ENCODE results near the gene THOC1. TPM values are rescaled to one million over a fixed set of nuclear protein-coding genes. Genes with fewer than 3 reads are reported as not detected.
A peak's percentile ranks its signal among the peaks of the same experiment; 100 is the strongest.

THOC1 gene
- total RNA-seq, 1 experiment from 2014 or later: 74.5 TPM

DNA sequence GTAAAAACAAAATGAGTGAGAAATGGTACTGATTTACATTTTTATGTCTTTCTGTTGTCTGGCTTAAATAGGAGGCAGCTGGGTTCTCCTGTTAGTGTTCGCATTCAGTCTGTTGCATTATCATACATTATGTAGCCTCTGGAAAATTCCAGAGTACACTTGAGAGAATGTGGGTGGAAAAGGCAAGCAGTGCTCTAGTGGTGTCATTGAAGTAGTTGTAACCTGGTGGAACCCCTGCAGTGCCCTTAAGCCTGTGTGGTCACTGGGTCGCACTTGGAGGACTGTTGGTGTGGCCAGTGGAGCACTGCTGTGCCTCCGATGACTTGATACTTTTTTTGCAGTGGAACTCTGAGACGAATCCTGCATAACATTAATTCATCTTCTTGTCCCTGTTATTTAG lies 57.1 kb downstream of the THOC1 start:
- H3K4me3 Mint-ChIP-seq: no peak overlapping the region
- no peaks in the 10 kb centered on the region; the same call in 1 of the 2 replicates for H3K4me1 ChIP-seq (ENCODE audit: insufficient read depth, low read length)
- H3K4ac ChIP-seq (ENCODE audit: low read depth, low read length): no peak overlapping the region
- TF ChIP-seq, protein P1, sequence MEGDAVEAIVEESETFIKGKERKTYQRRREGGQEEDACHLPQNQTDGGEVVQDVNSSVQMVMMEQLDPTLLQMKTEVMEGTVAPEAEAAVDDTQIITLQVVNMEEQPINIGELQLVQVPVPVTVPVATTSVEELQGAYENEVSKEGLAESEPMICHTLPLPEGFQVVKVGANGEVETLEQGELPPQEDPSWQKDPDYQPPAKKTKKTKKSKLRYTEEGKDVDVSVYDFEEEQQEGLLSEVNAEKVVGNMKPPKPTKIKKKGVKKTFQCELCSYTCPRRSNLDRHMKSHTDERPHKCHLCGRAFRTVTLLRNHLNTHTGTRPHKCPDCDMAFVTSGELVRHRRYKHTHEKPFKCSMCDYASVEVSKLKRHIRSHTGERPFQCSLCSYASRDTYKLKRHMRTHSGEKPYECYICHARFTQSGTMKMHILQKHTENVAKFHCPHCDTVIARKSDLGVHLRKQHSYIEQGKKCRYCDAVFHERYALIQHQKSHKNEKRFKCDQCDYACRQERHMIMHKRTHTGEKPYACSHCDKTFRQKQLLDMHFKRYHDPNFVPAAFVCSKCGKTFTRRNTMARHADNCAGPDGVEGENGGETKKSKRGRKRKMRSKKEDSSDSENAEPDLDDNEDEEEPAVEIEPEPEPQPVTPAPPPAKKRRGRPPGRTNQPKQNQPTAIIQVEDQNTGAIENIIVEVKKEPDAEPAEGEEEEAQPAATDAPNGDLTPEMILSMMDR (conservative IDR thresholded peaks at IDR 0.05): no peak
- H3K9me3 ChIP-seq (ENCODE audit: control insufficient read depth, low read depth, low read length): no peaks in the 10 kb centered on the region
- no peak overlapping the region for H2BK15ac ChIP-seq (ENCODE audit: low read depth, low read length)
- H2BK120ac ChIP-seq (ENCODE audit: low read depth, low read length, poor library complexity, severe bottlenecking): no peak overlapping the region
- no peak for DNase-seq
- no peaks in the 10 kb centered on the region for H3K27me3 Mint-ChIP-seq (ENCODE audit: low read depth)
- no peak overlapping the region for H4K8ac ChIP-seq (replicated peaks; ENCODE audit: insufficient read length, low read depth, low read length)
- H3T11ph ChIP-seq (ENCODE audit: low read length): no peak overlapping the region
- no peak overlapping the region for H3K27ac ChIP-seq (ENCODE audit: insufficient read length, low read depth, low read length)
- H3K9me3 Mint-ChIP-seq: no peaks in the 10 kb centered on the region
- H2BK20ac ChIP-seq (ENCODE audit: low read depth, low read length, poor library complexity, severe bottlenecking): no peak overlapping the region
- no CpG with 5 or more reads among the region's 4 CpGs for WGBS (ENCODE audit: extremely low coverage, insufficient read length, low lambda C conversion rate)
- no peaks in the 10 kb centered on the region for H4K20me1 ChIP-seq (ENCODE audit: control insufficient read depth, insufficient read depth, insufficient read length)
- no peak overlapping the region for H4K91ac ChIP-seq (ENCODE audit: insufficient read length, low read depth, low read length)
- H2AK5ac ChIP-seq (ENCODE audit: insufficient read length, low read length): no peak overlapping the region
- no peak overlapping the region for H3K14ac ChIP-seq (ENCODE audit: insufficient read depth, low read length)
- H2AFZ ChIP-seq (ENCODE audit: low read length): no peak overlapping the region
- no peak overlapping the region for H3K4me2 ChIP-seq (ENCODE audit: insufficient read depth, insufficient read length, low read length)
- H3K27me3 ChIP-seq (ENCODE audit: insufficient read depth, low read length): no peaks in the 10 kb centered on the region
- H3K9ac ChIP-seq (ENCODE audit: extremely low read depth, insufficient read length, low read length): no peak overlapping the region
- H3K4me1 Mint-ChIP-seq: peaks cover 24 to 27% of the 10 kb centered on the region in 2 experiments
- peaks cover 32 to 59% (median 52%) of the 10 kb centered on the region in 3 experiments; a peak in 6 of 7 replicates for H3K36me3 Mint-ChIP-seq (ENCODE audit: insufficient read depth in 1 of 3, low read depth in 3 of 3)
- peak overlapping the region in 2 of 3 experiments; percentile 34 to 65; a peak in 4 of 7 replicates for H3K27ac Mint-ChIP-seq
- H3K79me2 ChIP-seq (ENCODE audit: insufficient read depth, low read length): no peaks in the 10 kb centered on the region
- H2BK12ac ChIP-seq (ENCODE audit: insufficient read length, low read depth, low read length): no peak overlapping the region
- no peak overlapping the region for H3K56ac ChIP-seq (ENCODE audit: insufficient read length, low read depth, low read length)
- H3K18ac ChIP-seq (ENCODE audit: insufficient read length, low read depth, low read length): no peak overlapping the region
- no peaks in the 10 kb centered on the region for H3K79me1 ChIP-seq (ENCODE audit: insufficient read depth, low read depth, low read length, poor library complexity, severe bottlenecking)
- H4K5ac ChIP-seq (ENCODE audit: insufficient read length, low read depth, low read length): no peak overlapping the region
- H3K23me2 ChIP-seq (ENCODE audit: insufficient read length, low read depth, low read length, poor library complexity, severe bottlenecking): no peaks in the 10 kb centered on the region
- H2BK5ac ChIP-seq (ENCODE audit: insufficient read length, low read length): no peak overlapping the region
- no peak overlapping the region for H3K23ac ChIP-seq (ENCODE audit: insufficient read length, low read depth, low read length)

Data from H9 (cell line).